UCSD-AML1 (cell line): ENCODE measurements around the gene GTPBP10.
"Not testable (repeated sequence)": the region's sequence is repeated elsewhere in the genome, so short reads cannot be mapped to it uniquely, and the experiment has no call there.

Experiments used
- DNase-seq: peaks from one replicate; lab custom pipeline; 2025; ENCODE audit not compliant: unreplicated experiment; lab: John Stamatoyannopoulos, UW

Gene GTPBP10

GRCh38 chr7:90350032-90350431 is 3.5 kb downstream of the GTPBP10 start:
- DNase-seq, result not testable (repeated sequence)

GRCh38 chr7:90351987-90352386 is 5.5 kb downstream of the GTPBP10 start:
- DNase-seq, result no peak

DNA sequence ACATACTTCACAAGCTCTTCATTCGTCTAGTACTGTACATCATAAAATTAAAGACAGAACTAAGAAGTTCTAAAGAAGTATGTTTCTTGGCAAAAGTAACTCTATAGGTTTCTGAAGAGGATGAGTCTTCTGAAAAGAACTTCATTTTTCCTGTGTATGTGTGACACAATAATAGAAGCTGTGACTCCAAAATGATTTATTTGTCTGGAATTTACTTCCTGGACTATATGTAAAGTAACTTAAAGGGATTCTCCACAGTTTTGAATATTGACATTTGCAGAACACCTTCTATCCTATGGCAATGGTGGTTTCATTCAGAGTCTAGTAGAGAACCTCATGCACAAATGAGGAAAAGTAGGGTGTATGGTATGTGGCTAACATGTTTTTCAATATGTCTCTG is 36.9 kb downstream of the GTPBP10 start:
- no peak for DNase-seq

GRCh38 chr7:90383861-90384260 is 37.3 kb downstream of the GTPBP10 start:
- no peak for DNase-seq

DNA sequence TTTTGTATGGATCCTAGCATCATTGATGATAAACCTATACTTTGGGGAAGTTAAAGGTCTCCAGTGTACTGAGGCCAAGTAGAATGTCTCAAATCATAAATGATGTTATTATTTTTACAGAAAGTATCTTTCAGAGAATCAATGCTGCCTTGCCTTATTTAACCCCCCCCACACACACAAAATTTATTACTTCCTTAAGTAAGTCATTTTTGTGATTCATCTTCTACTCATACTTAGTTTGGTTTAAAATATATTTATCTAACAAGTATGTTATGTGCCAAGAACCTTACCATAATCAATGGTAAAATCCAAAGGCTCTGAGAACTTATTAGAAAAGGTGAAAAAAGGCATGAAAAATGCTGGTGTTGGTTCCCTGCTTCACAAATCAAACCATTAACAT is 37.9 kb downstream of the GTPBP10 start:
- no peak for DNase-seq

- DNase-seq, result no peak
These were observed 41.1 kb downstream of the GTPBP10 start for GRCh38 chr7:90387470-90388240.

GRCh38 chr7:90390926-90391325 is 44.4 kb downstream of the GTPBP10 start:
- DNase-seq, result no peak

DNA sequence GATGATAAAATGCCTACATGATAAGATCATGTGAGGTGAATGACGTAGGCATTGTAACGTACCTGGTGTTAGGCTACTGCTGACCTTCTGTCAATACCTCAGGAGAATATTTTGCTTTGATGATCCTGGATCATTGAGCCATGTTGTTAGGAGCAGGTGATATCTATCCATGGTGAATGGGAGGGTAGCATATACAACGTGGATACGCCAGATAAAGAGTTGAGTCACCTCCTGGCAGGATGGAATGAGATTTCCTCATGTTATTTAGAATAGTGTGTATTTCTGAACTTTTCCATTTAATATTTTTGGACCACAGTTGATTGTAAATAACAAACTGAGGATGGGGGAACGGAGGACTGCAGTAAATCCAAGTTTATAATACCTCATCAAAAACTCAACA is 45.0 kb downstream of the GTPBP10 start:
- DNase-seq, result no peak

DNA sequence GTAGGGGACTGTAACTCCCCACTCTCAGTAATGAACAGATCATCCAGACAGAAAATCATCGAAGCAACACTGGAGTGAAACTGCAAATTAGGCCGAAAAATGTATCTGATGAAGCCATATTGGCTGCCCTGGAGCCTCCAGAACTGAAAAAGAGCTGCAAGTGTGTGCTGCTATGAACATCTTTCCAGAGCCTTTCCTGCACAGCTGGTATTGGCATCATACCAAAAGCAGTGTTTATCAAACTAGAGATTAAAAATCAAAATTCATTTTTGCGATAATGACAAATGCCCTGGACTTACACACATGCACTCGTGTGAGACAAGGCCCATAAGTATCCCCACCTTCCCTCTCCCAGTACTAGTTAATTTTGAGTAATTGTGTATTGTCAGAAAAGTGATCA is 49.9 kb downstream of the GTPBP10 start:
- no peak for DNase-seq

- no peak for DNase-seq
These were observed 55.5 kb downstream of the GTPBP10 start for GRCh38 chr7:90401989-90402388.

DNA sequence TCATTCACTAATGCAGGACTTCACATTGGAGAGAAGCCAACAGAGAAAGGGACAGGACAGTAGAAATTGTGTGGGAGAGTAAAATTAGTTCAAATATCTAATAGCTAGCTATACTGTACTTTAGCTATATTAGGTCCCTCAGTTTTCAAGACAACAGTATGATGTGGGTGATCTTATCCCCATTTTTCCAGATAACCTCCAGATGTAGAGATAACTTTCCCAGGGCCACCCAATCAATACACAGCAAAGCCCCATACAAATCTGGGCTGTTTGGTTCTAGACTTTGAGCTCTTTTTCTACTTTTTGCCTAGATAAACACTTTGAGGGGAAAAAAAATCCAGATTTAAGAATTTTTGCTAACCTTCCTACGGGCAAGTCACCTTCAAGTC is 56.3 kb downstream of the GTPBP10 start:
- no peak for DNase-seq

DNA sequence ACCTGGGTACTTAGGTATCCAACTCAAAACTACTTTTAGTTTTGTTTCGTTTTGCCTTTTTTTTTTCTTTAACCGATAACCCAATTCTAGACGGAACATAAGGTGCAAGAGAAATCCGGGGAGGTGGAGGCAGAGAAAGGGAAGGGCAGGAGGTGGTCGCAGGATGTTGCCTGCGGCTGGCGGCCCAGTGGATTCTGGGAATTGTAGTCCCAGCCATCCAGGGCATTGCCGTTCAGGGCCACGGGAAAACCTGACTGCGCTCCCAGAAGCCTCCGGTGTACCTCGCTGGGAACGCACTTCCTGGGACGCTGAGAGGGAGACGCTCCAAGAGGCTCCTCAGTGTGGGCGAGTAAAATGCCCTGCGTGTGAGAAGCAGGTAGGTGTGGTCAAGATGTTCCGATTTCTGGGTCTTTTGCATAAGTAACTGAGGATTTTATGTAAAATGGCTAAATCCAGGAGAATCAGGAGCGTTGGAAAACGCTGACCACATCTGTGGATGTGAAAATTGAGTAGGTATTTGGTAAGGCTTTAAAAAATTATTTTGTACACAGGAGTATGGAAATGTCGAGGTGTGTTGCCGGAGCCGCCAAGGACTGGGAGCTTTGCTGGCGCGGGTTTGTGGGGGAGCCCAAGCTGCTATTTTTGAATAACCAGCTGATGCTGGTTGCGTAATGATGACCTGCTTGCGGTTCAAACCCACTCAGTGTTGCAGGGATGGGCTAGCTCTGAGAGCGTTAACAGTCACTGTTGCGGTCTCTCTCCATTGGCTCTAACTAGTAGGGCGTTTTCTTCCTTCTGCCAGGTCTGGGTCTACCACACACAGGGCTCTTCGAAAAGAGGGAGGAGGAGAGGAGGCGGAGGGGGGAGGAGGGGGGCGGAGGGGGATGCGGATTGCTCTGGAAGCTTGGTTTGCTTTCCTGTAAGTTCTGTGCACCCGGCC is 56.9 kb downstream of the GTPBP10 start, which contains the start of gene CLDN12:
CLDN12 (plus strand) TSS at position 288 of the 940 bp plus-strand sequence. CDS start 9,216 bp downstream, outside the sequence.
- DNase-seq, result peak; percentile 56

DNA sequence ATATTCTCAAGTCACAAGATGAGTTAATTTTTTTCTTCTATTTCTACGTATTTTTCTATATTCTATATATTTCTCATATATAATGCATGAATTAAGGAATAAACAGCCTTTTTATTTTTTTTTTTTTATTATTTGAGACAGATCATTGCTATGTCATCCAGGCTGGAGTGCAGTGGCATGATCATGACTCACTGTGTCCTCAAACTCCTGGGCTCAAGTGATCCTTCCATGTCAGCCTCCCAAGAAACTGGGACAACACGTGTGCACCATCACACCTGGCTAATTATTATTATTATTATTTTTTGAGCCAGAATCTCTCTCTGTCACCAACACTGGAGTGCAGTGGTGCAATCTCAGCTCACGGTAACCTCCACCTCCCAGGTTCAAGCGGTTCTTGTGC is 58.3 kb downstream of the GTPBP10 start:
- no peak for DNase-seq

GRCh38 chr7:90407484-90407821 is 60.9 kb downstream of the GTPBP10 start:
- no peak for DNase-seq

GRCh38 chr7:90408142-90408541 is 61.6 kb downstream of the GTPBP10 start:
- DNase-seq, result no peak

GRCh38 chr7:90409667-90410066 is 63.2 kb downstream of the GTPBP10 start:
- no peak for DNase-seq

GRCh38 chr7:90411510-90411909 is 65.0 kb downstream of the GTPBP10 start:
- DNase-seq, result no peak

DNA sequence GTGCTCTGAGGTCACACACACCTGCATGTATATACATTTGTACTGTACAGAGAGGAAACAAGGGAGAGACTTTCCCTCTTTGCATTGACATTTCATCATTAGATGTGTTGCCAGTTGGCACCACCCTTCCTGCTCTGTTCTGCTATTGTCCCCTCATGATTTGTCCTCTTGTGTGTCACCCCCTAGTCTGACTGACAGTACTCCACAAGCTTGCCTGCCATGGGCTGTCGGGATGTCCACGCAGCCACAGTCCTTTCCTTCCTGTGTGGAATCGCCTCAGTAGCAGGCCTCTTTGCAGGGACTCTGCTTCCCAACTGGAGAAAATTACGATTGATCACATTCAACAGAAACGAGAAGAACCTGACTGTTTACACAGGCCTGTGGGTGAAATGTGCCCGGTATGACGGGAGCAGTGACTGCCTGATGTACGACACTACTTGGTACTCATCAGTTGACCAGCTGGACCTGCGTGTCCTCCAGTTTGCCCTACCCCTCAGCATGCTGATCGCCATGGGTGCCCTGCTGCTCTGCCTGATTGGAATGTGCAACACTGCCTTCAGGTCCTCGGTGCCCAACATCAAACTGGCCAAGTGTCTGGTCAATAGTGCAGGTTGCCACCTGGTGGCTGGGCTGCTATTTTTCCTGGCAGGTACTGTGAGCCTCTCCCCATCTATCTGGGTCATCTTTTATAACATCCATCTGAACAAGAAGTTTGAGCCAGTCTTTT is 66.1 kb downstream of the GTPBP10 start:
- peak; percentile 8 for DNase-seq

GRCh38 chr7:90413185-90413528 is 66.6 kb downstream of the GTPBP10 start:
- DNase-seq, result no peak

GRCh38 chr7:90421651-90422050 is 75.1 kb downstream of the GTPBP10 start:
- DNase-seq, result no peak

GRCh38 chr7:90424720-90425119 is 78.2 kb downstream of the GTPBP10 start:
- DNase-seq, result no peak

DNA sequence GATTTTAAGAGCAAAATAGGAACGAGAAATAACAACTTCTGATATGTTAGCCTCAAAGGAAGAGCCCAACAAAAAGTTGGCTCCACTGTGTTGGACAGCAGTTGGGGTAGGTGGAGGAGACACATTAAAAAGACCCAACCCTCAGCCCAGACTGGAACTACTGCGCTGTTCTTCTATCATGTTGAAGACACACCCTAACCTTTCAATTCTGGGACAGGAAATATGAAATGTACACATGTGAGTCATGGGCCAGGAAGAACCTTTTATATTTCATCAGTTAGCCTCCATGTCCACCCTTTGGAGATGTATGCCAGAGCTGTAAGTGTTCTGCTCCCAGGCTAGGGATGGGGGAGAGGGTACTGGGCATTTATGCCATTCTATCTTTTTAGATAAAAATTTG is 78.9 kb downstream of the GTPBP10 start:
- DNase-seq, result no peak
